Stimulated activated CD4-positive, alpha-beta T cell treated with anti-CD3 and anti-CD28 coated beads, Interleukin-1b, Interleukin-23, amount 100 ng/mL, for 4 hours (primary cell): ENCODE data around the gene JHY.

Source experiments
- DNase-seq, 2 donors: peaks; one replicate each; pipeline ENCODE4 v3.0.0-alpha.2; 2020; ENCODE audit warnings: low read depth in 2 of 2

JHY gene

DNA sequence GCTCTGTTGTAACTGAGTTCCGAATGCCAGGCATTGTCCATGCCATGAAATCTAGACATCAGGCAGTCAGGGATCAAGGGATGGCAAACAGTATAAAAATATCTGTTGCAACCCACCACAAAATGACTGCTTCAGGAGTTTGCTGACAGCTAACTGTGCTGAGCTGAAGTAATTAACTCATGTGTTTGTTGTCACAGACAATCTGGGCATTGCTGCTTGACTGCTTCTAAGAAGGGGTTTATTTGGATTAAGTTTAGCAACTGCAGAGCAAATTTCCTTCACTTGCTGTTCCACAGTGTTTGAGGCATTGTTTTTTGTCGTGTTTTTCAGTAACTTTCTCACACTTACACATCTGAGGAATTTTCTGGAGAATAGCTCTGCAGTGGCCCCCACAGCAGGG lies 68.7 kb downstream of the JHY start:
- DNase-seq: no peak

DNA sequence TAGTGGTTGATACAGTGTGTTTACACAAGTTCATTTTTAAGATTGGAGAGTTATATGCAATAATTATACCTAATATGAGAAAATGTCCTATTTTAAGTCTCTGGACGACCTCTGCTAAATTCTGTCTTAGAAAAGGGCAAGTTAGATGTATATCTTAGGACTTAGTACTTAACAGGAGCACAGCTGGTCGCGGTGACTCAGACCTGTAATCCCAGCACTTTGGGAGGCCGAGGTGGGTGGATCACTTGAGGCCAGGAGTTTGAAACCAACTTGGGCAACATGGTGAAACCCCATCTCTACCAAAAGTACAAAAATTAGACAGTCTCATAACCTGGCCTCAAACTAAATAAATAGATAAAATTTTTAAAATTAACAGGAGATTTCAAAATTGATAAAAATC lies 71.9 kb downstream of the JHY start:
- no peak for DNase-seq

DNA sequence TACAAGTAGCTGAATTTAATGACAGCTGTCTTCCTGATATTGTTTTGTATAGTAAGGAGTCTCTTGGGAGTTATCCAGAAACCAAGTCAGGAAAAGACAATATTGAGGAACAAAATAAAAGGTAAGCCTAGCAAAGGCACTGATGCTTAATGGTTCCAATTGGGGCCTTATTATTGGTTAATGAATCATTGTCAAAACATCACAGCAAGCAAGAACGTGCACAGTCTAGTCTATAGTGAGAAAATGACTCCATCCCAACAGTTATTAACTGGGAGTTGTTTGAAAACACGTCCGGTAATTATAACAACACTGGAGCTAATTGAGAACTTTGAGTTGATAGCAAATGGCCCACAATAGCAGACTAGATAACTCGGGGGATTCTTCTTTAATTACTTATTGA lies 81.4 kb downstream of the JHY start:
- DNase-seq: no peak

DNA sequence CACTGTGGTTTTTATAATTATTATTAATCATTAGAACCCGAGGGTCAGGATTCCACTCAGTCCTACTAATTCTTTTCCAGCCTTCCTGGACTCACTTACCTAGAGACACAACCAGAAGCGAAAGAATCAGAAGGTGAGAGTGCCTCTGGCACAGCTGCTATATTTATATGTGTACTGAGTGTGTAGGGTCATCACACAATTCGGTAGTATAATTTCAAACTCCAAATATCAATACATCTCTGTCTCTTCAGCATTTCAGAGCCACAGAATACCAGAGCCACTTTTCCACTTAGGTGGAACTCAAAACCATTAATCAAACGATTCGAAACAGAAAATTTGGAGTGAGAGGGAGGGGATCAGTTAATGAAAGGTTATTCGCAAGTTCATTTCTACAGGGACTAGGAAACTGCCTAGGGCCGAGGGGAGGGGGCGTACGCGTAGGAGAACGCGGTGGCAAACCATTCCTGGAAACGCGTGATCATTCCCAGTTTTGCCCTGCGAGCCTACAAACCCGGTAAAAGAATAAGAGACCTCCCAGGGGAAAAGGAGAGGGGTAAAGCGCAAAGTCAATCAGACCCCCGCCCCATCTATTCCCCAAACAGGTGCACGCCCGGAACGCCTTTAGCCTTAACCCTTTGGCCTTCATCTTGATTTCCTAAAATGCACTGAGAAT lies 93.6 kb downstream of the JHY start:
- DNase-seq: no peak

DNA sequence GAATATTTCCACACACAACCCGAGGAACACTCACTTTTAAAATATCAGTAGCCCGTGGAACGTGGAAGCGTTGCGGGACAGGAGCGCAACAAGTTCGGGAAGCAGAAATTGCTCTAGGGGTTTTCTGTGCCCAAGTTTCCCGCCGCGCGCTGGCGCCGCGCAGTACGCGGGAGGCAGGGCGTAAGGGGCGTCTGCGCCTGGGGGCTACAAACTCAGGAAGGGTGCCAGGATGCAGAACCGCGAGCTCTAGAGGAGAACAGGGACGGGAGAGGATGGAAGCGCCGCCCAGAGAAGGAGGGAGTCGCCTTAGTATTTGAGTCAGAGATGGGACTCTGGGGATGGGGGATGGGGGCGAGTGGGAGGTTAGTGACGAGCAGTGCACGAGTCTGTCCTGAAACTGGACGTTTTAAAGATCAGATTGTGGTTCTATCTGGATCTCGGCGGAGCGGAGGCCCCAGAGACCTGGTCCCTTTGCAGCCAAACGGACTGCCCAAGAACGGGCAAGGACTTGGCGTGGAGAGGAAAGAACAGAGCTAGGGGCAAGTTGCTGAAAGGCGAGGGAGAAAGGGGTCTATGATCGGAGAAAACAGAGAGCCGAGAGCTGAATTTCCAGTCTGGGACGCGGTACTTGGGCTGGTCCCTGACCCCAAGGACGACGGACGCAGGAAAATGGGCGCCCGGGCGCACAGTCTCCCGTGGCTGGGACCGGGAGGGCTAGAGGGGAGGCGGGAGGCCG lies 94.3 kb downstream of the JHY start:
- DNase-seq: no peak

DNA sequence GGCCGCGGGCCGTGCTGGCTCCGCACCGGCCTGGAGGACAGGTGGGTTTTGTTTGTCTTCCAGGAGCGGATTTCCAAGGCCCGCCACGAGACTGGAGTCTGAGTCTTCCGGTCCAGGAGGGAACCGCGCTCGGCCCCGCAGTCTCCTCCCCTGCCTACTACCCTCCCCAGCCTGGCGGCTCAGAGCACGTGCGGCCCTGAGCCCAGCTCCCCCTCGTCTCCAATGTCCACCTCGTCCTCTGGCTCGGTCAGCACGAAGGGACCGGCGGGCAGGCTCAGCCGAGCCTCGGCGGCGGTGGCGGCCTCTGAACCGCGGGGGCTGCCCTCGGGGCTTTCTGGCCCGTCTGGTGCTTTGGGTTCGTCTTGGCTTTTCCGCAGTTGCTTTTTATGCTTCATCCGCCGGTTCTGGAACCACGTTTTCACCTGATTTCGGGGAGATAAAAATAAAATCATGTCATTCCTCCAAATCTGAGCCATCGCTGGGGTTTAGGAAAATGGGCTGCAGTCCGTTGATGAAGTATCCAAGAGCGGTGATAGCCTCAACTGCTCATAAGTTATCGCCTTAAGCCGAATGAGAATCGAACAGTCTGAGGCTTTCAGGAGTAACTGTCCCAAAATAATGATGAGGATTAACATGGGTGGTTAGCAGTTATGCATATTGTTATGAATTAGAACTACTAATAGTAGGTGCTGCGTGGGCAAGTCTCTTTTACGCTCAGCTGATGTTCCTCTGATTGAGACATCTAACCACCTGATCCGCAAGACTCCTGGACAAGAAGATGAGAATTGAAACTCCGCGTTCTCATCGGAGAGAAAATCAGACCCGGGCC lies 95.1 kb downstream of the JHY start:
- DNase-seq: no peak

DNA sequence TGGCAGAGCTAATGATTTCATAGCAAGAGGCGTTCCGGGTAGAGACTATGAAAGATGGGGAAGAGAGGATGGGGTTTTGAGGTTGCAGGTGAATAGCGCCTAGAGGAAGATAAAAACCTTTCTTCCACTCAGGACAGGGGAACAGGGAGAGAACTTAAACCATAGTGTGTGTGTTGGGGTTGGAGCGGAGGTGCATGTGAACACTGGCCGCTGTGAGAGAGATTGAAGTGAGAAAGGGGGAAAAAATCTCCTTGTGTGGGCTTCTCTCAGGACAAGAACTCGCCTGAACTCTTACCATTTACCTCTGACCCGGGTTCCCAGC lies 95.7 kb downstream of the JHY start:
- no peak for DNase-seq

DNA sequence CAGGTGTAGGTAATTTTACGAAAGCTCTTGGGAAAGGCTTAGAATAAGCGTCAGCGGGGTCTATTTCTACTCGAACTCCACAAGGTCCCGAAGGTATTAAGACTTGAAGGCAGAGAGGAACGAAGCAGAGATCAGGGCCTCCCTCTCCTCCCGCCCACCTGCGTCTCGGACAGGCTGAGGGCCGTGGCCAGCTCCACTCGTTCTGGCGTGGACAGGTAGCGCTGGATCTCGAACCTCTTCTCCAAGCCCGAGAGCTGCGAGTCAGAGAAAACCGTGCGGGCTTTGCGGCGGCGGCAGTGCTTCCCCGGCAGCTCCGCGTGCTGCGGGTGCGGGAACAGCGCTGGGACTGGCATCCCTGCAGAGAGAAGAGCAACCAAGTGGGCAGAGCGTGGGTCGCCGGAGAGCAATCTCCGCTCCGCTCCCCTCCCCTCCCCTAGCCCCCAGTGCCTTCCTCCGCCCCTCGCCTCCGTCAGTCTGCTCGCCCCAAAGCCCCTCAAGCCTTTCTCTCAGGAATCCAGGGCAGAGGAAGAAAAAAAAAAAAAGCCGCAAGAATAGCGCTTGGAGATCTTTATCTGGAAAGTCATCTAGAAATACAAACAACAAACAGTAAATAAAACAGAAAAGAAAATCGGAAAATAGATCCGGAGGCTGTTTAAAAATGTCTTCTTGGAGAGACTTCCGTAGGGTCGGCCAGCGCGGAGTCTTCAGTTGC lies 96.7 kb downstream of the JHY start:
- DNase-seq: no peak

DNA sequence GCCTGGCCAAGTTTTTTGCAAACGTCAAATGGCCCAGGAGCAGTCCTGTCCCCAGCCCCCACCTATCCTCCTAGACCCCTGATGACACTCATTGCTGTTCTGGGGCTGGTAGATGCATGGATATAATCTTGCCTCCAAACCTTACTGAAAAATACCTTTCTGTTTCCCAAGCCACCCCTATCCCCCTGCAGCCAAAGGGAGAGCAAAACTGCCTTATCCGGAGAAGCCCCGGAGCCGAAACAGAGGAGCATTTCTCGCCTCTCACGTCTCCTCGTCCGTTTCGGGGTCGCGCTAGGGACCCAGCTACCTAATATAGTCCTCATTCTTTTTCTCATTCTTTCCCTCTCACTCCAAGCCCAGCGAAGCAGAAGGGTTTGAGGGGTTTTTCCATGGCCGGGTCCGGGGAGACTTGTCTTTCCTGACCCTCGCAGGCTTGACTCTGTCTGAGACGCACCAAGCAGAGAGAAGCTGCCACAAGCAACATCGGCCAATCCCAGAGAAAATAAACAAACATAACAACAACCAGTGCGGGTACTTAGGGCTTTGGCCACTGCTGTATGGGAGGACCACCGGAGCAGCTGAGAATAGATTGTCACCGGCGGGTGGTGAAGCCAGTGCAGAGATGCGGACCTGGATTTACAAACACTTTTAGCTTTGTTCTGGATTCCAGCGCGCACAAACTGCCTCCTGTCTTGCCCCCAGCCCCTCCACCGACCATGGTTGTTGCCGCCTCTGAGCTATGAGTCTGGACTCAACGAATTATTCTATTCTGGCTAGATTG lies 97.4 kb downstream of the JHY start:
- DNase-seq: no peak

DNA sequence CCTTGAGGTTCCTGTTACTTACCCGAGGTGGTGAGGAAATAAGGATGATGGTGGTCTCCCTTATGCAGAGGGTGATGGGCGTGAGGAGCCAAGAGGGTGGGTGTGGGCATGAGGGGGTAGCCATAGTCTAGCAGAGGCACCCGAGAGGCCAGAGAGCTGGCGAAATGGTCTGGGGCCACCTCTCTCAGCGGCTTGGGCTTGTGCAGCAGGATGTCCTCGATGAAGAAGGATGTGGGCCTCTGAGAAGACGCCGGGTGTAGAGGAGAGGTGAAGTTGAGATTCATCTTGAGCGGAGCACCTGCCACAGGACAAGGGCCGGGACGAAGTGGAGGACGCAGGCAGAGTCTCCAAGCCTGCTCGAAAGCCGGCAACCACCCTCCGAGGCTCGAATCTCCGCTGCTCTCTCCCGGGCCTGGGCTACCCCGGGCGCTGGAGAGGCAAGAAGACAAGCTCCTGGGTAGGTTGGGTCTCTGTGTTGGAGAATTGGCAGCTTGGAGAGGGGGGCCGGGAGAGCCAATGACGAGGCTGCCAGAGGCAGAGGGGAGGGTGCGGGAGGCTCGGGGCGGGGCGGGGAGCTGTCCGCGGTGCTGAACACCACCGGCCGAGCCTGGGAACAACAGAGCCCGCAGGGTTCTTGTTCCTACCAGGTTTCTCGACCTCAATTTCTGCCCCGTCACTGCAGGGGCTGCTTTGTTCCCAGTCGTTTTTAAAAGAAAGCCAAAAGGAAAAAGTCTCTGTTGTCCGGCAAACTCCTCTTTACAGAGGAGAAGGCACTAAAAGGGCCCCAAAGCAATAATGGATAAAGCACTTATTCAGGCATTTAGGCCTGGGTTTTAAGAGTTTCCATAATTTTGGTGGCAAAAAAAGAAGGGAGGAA lies 99.1 kb downstream of the JHY start, which contains the start of gene BSX:
Gene BSX (minus strand): TSS at position 447 of the 877 bp plus-strand sequence. CDS start 163 bp downstream, at position 284.
- peak; percentile 23 to 57 for DNase-seq

DNA sequence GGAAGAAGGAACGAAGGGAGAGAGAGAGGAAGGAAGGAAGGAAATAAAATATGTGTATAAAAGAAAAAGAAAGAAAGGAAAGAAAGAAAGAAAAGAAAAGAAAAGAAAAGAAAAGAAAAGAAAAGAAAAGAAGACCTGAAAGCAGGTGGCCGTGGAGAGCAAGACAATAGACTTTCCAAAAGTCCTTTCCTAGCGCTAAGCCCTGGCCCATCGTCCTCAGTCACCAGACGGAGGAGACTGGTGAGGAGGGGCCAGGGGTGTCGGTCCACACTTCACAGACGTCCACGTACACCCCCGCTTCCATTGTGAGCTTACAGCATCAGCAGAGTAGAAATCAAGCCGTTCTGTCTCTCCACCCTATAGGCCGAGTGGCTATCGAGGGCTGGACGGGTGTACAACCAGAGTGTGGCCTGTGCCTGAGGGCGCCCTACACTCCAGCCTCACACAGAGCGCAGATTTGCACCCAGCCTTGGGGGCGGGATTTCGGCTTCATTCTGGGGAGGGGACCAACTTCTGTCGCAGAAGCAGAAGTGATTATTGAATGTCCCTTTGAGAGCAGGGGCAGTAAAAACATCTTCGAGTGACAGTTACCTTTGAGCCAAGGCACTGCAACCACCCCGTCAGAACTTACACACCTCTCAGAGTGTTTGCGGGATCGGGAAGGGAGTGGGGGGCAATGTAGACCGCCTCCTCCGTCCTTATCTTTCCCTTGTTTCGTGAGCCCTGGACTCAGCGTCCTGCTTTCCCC lies 101.1 kb downstream of the JHY start:
- DNase-seq: no peak

DNA sequence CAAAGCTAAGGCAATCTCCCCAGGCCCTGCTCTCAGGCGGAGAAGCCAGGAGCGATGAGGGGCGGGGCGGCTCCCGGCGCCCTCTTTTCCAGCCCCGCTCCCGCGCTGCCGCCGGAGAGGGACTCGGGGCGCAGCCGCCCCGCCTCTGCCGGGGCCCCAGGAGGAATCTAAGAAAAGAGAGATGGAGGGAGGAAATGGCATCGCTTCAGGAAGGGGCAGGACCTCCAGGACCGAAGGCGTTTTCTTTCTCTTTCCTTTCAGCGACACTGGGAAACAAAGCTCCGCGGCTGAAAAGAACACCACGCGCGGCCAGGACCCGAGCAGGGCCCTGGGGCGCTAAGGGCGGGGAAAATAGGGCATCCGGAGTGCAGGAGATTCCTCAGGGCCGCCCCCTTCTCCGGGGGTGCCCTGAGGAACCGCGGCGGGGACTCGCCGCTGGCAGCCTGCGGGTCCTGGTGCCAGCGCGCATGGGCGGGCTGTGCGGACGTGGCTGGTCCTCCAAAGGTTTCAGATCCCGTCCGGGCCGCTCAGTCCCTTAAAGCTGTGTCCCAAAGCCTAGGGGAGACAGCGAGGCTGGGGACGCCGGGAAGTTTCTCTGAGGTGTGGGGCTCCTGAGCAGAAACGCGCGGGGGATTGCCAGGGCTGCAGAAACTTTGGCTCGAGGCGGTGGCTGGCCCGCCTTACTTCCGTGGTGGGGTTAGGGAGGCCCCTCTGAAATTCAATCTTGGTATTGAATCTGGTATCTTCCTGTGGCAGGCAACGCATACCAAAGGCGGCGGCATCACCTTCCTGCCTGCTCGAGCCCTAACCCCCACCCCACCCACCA lies 101.8 kb downstream of the JHY start:
- no peak for DNase-seq

DNA sequence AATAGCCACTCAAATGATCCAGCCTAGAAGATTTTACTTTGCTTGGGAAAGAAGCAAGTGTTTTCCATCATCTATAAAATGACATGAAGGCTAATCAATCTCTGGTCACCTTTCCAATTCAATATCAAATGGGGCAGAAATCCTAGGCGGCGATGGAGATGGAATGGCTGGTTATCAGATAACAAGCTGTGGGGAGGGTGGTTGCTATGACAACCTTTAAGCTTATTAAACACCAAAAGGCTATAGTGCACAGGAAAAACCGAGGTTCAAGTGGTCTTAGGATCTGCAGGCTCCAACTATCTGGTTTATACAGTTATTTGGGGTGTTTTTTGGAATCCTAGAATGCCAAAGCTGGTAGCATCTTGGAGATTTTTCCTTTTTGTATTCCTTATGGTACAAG lies 113.0 kb downstream of the JHY start:
- no peak for DNase-seq

DNA sequence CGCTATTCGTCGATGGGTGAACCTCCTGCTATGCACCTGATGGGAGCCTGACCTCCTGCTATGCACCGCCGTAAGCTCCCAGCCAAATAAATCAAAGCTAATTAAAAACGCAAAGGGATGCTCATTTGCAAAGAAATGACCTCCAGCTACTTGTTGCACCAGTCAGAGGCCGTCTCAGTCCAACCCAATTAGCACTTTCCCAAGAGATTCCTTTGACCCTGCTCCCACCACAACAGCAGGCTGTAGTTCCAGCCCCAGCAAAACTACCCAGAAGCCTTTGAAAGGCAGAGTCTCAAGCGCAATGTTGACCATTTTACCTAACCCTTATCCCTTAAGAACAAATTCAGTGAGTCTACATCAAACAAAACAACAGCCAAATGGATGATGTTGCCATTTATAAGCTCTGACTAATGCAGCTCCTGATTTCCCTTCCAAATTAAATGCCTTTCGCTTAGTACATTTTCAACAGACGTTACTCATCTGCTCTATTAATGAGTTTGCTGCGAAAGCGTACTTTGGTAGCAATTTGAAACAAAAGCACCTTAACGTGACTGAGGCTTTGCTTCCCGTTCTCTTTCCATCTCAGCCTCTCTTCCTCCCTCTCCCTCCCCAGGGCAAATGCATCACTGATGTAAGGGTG lies 116.3 kb downstream of the JHY start:
- DNase-seq: no peak

DNA sequence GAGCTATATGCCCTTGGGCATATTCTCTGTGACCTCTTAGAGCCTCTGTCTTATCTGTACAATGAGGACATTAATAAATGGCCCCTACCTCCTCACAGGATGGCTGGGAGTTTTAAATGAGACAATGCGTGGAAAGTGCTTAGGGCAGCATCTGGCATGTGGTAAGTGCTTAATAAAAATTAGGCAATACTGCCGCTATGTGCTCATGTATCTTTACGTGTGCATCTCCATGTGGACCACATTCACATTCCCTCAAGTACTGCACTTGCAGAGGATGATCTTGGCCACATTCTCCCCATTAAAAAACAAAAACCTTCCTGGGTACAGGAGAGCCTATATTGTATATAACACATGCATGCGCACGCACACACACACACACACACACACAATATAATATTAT lies 118.2 kb downstream of the JHY start:
- DNase-seq: no peak

DNA sequence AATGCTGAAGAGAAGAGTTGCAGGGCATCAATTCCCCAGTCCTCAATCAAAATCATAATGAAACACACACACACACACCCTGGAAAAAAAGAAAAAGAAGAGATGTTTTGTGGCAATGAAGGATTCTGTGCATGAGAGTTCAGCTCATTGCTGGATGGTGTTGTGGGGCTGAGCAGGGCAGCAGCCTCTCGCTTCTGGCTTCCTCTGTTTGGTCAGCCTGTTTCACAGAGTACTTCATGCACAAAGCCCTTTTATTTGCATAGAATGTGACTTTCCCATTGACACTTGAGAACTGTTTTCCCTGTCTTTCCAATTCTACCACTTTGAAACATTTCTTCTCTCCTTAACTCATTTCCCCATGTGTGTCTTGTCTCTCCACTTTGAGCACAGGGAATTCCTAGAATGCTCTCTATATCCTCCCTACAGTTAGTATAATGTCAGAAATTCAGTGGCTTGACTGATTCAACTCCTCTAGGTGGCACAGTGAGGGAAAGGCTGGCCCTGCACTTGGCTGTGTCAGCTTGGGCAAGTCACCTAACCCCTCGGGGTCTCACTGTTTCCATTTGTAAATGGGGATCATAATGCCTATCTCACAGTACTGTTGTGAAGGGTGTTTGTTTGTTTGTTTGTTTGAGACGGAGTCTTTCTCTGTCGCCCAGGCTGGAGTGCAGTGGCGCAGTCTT lies 124.4 kb downstream of the JHY start:
- no peak for DNase-seq
